HG03432 (cell line): ENCODE measurements around the gene SSTR4.
"Not testable (repeated sequence)": the region's sequence is repeated elsewhere in the genome, so short reads cannot be mapped to it uniquely, and the experiment has no call there.

ENCODE experiments used
- ATAC-seq: cut with Tn5 transposase; IDR thresholded peaks from one replicate; pipeline ENCODE4 v1.9.1; 2021; ENCODE audit warnings: mild to moderate bottlenecking, moderate library complexity; ENCODE audit not compliant: unreplicated experiment

The SSTR4 gene

DNA sequence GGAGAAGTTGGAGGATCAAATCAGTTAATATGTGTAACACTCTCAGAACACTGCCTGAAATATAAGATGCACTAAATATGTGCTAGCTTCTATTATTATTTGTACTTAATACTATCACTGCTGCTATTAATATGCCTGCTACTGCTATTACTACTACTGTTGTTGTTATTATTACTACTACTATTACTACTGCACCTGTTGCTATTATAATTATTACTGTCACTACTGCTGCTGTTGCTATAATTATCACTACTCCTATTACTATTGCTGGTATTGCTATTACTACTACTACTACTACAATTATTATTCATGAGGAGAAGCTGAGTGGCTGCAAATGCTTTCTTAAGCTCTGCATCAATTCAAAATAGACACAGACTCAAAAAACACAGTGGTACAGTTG lies 16.7 kb upstream of the SSTR4 start:
- ATAC-seq = no peak

DNA sequence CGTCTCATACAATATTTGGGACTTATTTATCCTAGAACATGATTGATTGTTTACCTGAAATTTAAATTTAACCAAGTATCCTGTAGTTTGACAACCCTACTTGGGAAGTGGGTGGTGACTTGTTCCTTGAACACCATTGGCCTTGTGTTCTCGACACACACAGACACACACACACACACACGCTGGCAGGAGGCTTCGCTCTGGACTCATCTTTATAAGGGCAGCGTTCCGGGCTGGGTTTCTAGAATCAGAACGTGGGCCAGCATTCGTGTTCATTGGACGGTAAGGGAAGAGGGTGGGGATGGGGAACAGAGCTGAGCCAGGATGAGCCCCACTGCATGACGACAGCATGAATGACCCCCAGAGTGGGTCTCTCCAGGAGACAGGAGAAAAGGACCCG lies 16.2 kb upstream of the SSTR4 start:
- ATAC-seq = no peak

GRCh38 chr20:23019403-23019802 lies 15.7 kb upstream of the SSTR4 start:
- ATAC-seq = no peak

DNA sequence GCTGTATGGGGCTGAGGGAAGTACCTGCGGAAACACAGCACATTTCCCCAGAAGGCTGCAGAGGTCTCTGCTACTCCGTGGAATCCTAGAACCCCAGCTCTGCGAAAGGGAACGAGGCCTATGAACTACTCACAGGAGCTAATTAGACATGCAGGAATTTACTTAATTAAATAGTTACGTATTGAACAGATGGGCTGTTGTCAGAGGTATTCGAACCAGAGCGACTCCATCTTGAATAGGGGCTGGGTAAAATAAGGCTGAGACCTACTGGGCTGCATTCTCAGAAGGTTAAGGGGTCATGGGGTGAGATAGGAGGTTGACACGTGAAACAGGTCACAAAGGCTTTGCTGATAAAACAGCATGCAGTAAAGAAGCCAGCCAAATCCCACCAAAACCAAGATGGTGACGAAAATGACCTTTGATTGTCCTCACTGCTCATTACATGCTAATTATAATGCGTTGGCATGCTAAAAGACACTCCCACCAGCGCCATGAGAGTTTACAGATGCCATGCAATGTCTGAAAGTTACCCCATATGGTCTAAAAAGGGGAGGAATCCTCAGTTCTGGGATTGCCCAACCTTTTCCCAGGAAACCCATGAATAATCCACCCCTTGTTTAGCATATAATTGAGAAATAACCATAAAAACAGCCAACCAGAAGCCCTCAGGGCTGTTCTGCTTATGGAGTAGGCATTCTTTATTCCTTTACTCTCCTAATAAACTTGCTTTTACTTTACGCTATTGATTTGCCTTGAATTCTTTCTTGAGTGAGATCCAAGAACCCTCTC lies 14.7 kb upstream of the SSTR4 start:
- ATAC-seq = no peak

- ATAC-seq = no peak
Measured at GRCh38 chr20:23021541-23021940, 13.6 kb upstream of the SSTR4 start.

- no peak for ATAC-seq
Measured at GRCh38 chr20:23021951-23022350, 13.2 kb upstream of the SSTR4 start.

DNA sequence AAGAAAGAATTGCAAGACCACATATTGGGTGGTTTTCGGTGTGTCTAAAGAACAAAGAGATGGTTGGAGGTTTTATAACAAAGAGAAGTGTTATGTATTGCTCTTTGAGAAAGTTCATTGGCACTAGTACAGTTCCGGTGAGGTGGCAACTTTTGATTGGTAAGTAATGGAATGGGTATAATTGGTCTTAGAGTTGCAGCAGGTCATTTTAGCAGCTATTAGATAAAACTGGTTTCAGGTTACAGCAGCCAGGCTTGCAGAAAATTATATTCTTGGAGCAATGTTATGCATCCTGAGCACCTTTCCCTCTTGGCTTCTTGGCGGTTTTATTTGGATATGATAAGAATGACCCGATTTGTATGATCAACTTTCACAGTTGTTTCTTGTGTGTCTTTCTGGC lies 12.3 kb upstream of the SSTR4 start:
- no peak for ATAC-seq

DNA sequence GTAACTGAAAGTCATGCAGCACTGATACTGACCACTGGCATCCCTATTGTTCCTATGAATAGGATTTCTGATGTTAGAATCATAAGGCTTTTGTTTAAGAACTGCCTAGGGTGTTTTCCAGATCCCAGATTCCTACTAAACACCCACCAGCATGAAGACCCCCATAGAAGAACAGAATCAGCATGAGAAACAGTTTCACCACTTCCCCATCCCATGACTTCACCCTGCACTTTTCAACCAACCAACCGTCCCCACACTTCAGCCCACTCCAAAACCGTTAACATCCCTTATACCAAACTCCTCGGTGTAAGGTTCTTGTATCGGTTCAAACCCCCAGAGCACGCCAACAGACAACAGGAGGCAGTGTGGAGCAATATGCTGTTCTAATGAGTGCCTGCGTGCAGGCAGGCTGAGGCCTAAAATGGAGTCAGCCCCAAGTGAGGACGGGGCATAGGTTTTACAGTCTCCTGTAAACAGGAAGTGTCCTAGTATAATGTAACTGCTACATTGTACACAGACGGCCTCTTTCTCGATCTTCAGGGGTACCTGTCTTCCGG lies 11.4 kb upstream of the SSTR4 start:
- ATAC-seq = no peak

- ATAC-seq = no peak
Measured at GRCh38 chr20:23024701-23025100, 10.4 kb upstream of the SSTR4 start.

- not testable (repeated sequence) for ATAC-seq
Measured at GRCh38 chr20:23025503-23025902, 9.6 kb upstream of the SSTR4 start.

GRCh38 chr20:23027721-23028120 lies 7.4 kb upstream of the SSTR4 start:
- no peak for ATAC-seq

DNA sequence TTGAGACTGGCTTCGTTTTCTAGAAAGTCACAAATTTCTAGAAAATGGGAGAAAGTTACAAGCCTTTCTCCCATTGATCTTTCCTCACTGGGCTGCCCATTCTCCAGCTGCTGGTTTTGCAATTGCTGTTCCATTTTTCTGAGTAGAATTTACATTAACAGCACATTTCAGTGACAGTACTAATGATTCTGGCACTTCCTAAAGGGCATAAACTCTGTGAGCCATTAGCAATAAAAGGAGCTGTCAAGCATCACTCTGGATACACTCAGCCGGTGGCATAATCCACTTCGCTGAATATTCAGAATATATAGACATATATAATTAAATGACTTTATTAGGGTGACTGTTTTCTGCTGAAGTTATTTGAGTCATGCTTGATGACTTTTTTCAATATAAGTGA lies 6.7 kb upstream of the SSTR4 start:
- no peak for ATAC-seq

DNA sequence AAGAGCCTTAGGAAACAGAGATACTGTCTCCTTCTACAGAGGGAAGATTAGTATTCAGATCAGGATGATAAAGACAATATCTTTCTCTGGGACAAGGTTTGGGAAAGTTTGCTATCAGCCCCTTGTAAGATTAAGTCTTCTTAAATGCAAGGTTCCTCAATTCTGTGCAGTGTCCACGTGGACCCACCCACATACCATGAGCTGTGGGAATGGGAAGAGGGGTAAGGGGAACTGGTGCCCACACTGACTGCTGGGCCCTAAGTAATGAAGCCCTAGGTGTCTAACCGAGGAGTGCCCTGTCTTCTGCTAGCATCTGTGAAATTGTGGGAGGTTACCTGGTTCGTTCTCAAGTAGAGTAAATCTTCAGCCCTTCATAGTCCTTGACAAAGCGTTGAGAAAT lies 5.8 kb upstream of the SSTR4 start:
- no peak for ATAC-seq

DNA sequence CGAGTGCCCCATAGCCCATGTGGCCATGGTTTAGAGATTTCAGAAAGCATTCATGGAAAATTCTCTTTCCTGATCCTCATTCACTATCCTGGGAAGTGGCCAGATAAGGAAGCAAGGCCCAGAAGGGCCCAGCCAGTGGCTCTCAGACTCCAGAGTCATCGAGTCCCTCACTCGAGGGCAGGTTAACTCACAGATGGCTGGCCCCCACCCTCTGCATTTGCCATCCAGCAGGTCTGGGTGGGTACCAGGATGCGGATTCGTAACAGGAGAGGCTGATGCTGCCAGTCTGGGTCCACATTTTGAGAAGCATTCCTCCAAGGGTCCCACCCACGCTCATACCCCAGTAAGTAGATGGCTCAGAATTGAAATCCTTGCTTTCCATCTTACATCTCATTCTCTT lies 3.8 kb upstream of the SSTR4 start:
- no peak for ATAC-seq

DNA sequence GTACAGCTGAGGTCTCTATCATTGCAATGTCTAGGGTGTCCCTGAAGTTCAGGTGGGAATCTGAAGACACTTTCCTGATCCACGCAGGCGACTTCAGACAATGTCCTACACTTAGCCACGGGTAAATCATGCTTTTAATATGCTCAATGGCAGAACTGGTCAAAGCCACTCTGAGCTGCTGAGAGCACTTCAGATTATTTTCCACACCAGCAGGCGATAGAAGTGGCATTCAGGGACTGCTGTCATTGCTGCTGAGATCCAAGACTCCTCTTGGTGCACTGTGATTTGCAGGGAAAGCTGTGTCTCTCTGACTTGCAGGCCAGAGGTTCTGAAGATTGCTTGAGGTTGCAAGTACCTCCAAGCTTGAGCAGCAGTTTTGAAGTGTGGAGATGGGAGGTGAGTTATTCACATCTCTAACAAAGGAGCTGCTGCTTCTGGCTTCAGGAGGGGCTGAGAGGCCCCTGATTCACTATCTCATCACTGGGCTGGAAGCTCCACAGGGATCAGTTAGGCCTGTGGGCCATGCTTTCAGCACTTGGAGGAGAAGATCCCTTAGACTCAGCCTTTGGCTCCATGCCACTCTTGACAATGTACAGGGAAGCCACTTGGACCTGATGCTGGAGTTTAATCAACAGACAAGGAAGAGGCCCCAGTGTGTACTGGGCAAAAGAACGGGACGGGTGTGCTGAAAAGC lies 2.9 kb upstream of the SSTR4 start:
- no peak for ATAC-seq

GRCh38 chr20:23032750-23033078 lies 2.4 kb upstream of the SSTR4 start:
- no peak for ATAC-seq

DNA sequence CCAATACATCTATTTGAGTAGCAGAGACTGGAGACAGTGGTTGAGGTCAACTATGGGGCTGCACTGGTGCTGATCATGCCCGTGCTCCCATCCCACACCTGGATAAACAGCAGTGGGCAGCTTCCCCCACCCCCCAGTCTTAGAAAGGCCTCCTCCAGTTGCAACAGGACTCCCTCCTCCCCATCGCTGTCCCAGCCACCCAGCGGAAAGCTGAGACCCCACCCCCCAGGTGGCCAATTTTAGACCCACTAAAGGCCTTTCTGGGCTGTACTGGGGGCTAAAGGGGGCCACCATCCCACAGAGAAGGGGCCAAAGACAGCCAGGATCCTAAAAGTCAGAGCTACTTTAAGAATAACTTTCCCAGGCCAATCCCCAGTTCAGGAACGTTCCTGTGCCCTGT lies 1.2 kb upstream of the SSTR4 start:
- no peak for ATAC-seq

GRCh38 chr20:23035731-23036130 lies 619 bp downstream of the SSTR4 start:
- ATAC-seq = no peak

GRCh38 chr20:23036371-23036770 lies 1.3 kb downstream of the SSTR4 start:
- ATAC-seq = no peak

DNA sequence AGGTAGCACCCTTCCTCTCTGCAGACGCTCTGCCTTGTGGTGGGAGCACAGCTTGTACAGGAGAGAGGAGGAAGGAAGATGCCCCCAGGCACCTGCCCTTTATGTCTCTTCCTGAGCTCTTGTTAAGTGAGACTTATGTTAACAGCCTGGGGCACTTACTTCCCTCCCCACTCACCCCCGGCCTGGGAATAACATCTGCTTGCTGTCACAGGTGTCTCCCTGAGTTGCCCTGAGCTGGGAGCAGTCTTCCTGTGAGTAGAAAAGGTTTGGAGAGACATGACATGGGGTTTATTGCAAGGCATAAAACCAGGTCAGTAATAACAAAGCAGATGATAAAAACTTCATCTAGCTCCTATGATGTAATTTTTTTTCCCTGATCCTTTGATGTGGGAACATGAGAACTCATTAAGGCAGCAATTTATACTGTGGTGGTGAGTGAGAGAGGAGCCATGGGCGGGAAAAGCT lies 1.9 kb downstream of the SSTR4 start:
- no peak for ATAC-seq

DNA sequence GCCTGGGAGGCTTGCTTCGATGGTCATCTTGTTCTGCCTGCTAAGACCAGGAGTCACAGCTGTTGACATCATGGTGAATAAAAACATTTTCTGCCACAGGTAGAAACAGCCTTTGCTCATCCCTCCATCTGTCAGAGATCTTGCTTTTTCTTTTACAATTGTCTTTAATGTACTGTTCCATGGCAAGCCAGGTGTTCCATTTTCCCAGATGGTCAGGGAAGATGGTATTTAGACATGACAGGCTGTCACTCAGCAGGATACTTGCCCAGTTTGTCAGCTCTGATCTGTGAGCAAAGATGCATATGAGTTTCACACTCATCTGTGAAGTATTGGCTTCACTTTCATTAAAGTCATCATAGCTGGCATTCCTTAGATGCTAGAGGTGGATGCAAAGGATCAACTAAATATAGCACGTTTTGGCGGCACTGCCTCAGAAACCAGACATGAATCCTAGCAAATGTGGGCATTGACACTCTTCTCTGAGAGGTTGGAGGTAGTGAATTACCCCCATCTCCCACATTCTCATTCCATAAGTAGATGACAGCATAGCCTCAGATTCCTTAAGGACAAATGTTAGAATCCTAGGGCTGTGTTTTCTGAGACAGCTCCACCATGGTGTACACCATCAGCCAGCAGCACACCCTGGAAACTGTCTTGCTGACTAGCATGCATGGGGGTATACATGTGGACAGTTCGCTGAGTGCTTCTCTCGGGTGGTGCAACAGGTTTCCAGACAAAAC lies 4.2 kb downstream of the SSTR4 start:
- no peak for ATAC-seq
